Brain microvascular endothelial cell (primary cell): ENCODE results near the gene RDM1.
A peak's percentile ranks its signal among the peaks of the same experiment; 100 is the strongest.

Source experiments
- DNase-seq: peaks from one replicate; pipeline ENCODE4 v3.0.0-alpha.2; 2020
- H3K27ac ChIP-seq: fragments of 250-450 bp; sonication (Bioruptor Pico); 2 replicates; pipeline ENCODE4 v1.5.1; 2020; ENCODE audit warnings: mild to moderate bottlenecking, moderate library complexity
- H3K27me3 ChIP-seq: fragments of 250-450 bp; sonication (Bioruptor Pico); replicated peaks from 2 replicates; pipeline ENCODE4 v1.5.1; 2020; ENCODE audit warnings: mild to moderate bottlenecking
- H3K36me3 ChIP-seq: fragments of 250-450 bp; sonication (Bioruptor Pico); replicated peaks from 2 replicates; pipeline ENCODE4 v1.5.1; 2020; ENCODE audit warnings: mild to moderate bottlenecking
- H3K4me3 ChIP-seq: 2 replicates; pipeline ENCODE4 v1.5.1; 2011; ENCODE audit warnings: low read depth, mild to moderate bottlenecking, control low read depth, low read length, moderate library complexity
- in situ Hi-C: cut with HindIII; loops from 2 replicates; pipeline ENCODE4 v1.10.0; 2017; ENCODE audit warnings: low sequenced_read_pairs, low pct_ligation_motif_present
- TF ChIP-seq, protein P1 (sequence below): IDR thresholded peaks from 2 replicates; pipeline ENCODE4 v1.5.1; 2011; ENCODE audit warnings: low read depth, mild to moderate bottlenecking, moderate library complexity, low read length, control low read depth, inconsistent platforms; ENCODE audit errors: missing control alignments

The RDM1 gene

DNA sequence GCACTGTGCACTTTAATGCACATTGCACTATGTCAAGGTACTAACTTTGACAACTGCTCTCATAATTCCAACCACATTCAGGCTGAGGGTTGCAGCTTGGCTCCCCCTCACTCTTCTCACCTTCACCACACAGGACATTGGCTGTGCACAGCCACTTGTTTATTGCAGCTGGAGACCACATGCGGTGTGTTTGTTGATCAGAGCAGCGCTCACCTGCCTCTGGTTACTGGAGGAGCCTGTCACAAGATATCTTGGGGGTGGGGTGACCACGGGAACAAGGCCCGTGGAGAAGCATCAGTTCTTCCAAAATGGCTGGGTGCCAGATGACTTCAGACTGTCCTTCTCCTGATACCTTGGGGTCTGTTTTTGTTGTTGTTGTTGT is 39.8 kb downstream of the RDM1 start:
- H3K27me3 ChIP-seq = no peaks in the 10 kb centered on the region
- no peak overlapping the region for H3K27ac ChIP-seq
- in situ Hi-C loops = no loop called here
- no peak for DNase-seq
- no peaks in the 10 kb centered on the region for H3K36me3 ChIP-seq
- TF ChIP-seq, protein P1, sequence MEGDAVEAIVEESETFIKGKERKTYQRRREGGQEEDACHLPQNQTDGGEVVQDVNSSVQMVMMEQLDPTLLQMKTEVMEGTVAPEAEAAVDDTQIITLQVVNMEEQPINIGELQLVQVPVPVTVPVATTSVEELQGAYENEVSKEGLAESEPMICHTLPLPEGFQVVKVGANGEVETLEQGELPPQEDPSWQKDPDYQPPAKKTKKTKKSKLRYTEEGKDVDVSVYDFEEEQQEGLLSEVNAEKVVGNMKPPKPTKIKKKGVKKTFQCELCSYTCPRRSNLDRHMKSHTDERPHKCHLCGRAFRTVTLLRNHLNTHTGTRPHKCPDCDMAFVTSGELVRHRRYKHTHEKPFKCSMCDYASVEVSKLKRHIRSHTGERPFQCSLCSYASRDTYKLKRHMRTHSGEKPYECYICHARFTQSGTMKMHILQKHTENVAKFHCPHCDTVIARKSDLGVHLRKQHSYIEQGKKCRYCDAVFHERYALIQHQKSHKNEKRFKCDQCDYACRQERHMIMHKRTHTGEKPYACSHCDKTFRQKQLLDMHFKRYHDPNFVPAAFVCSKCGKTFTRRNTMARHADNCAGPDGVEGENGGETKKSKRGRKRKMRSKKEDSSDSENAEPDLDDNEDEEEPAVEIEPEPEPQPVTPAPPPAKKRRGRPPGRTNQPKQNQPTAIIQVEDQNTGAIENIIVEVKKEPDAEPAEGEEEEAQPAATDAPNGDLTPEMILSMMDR = no peak
- no peak overlapping the region for H3K4me3 ChIP-seq

DNA sequence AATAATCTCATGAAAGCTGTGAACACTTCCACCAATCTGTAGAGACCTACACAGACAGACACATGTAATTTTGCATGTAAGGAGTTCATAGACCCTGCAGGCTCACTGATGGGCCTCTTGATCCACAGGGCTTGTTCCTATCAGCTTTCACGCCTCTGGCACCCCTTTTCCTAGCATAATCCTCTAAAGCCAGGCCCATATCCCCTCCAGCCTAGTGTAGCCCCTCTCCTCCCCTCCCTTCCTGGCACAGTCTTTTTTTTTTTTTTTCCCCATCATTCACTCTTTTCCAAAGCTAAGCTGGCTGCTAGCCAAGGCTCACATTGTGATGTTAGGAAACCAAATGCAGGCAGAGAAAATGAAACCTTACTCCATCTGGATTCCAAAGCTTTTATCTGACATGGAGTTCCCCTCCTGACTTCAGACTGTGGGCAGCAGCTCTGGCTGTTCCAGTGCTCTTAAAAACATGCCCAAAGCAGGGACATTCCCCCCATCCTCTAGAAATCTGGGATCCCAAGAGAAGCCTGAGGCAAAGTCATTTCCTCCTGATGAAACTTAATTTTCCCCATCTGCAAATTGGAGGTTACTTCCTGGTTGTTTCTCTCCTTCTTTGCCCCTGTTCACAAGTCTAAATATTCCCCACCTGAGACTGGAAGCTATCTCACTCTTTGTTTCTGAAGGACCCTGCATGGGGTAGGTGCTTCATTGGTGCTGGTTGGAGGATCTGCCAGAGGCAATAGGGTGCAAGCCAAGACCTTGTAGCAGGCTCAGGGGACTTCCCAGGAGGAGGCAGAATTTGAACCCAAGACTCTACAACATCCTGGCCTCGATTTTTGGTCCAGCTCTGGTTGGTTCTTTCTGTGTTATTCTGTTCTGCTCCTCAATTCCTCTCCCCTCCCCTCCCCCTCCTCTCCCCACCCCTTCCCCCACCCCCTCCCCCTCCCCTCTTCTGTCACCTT is 40.5 kb downstream of the RDM1 start:
- no peaks in the 10 kb centered on the region for H3K36me3 ChIP-seq
- H3K27ac ChIP-seq = peak overlapping the region; percentile 73
- DNase-seq = peak; percentile 68
- TF ChIP-seq, protein P1 = no peak
- in situ Hi-C loops = no loop called here
- H3K27me3 ChIP-seq = no peaks in the 10 kb centered on the region
- H3K4me3 ChIP-seq = no peak overlapping the region

DNA sequence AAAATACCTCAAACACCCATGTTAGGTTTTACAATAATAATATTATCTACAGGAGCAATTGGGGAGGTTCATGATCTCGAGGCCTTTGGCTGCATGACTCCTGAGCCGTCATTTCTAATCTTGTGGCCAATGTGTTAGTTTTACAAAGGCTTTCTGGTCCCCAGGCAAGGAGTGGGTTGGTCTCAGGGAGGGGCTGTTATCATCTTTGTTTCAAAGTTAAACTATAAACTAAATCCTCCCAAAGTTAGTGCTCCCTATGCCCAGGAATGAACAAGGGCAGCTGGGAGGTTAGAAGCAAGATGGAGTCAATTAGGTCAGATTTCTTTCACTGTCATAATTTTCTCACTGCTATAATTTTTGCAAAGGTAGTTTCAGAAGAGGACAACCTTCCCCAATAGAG is 41.3 kb downstream of the RDM1 start:
- Histone ChIP-seq H3K4me3 (no peak overlapping the region), H3K27ac (no peak overlapping the region), H3K36me3 (no peaks in the 10 kb centered on the region), H3K27me3 (no peaks in the 10 kb centered on the region)
- no peak for DNase-seq
- in situ Hi-C loops = no loop called here
- TF ChIP-seq, protein P1 = no peak

DNA sequence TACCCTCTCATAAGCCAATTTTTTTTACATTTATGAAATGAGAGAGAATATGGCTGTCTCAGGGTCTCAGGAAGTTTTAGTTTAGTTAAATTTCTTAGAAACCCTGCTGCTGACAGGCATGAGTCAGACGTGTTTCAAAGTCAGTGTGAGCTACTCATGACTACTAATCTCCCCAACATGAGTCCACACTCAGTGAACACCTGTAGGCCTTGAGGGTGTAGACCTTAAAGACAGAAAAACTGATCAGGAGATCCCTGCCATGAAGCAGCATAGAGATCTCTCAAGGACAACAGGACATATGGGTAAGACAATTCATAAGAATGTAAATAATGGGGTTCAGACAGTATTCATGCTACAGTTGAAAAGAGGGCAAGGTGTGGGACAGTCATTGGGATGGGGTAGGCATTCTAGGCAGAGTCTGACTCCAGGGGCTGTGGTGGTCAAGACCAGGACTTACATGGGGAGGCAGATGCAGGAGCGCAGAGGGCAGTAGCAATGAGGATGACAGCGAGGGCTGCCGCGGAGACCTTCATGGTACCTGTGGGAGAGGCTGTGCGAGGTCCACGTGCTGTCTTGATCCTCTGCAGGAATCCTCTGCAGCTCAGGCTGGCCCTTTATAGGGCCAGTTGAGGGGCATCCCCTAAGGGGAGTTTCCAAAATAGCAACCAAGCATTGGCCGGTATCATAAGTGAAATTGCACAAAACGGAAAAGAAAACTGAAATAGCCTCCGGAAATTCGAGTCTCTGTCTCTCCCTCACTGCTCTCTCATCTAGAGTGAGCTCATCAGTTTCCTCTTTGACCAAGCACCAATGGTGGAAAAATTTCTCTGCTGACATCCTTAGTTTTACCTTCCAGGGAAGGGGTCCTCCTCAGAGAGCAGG is 50.6 kb downstream of the RDM1 start, which contains the start of gene CCL5:
Gene CCL5 (minus strand): TSS at position 588 of the 882 bp plus-strand sequence.
- DNase-seq = no peak
- H3K4me3 ChIP-seq = no peak within 1 kb of the TSS
- no peaks in the 10 kb centered on the region for H3K36me3 ChIP-seq
- in situ Hi-C loops = no loop called here
- no peak within 1 kb of the TSS for H3K27ac ChIP-seq
- H3K27me3 ChIP-seq = no peaks in the 10 kb centered on the region
- TF ChIP-seq, protein P1 = no peak

DNA sequence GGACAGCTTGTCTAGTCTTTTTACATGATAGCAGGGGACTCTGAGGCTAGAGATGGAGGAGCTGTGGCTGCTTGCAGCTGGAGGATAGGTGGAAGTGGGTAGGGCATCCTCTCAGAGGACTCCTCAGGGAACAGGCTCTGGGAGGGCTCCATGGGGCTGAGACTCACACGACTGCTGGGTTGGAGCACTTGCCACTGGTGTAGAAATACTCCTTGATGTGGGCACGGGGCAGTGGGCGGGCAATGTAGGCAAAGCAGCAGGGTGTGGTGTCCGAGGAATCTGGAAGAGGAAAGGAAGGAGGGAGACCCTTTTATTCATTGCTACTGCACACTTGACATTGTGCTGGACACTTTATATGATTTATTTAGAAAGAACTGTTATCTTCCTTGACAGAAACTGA is 52.2 kb downstream of the RDM1 start:
- Histone ChIP-seq H3K27ac (no peak overlapping the region), H3K4me3 (no peak overlapping the region), H3K36me3 (no peaks in the 10 kb centered on the region), H3K27me3 (no peaks in the 10 kb centered on the region)
- in situ Hi-C loops = no loop called here
- no peak for DNase-seq
- TF ChIP-seq, protein P1 = no peak
